Measurements from ENCODE around the gene UNKL. TPM values are rescaled to one million over a fixed set of nuclear protein-coding genes. Genes with fewer than 3 reads are reported as not detected.

Gene UNKL
- total and polyA plus RNA-seq, 2 donors (not counting 1 experiment from before 2014, with no cell fraction given), result 53.9 to 178 TPM

DNA sequence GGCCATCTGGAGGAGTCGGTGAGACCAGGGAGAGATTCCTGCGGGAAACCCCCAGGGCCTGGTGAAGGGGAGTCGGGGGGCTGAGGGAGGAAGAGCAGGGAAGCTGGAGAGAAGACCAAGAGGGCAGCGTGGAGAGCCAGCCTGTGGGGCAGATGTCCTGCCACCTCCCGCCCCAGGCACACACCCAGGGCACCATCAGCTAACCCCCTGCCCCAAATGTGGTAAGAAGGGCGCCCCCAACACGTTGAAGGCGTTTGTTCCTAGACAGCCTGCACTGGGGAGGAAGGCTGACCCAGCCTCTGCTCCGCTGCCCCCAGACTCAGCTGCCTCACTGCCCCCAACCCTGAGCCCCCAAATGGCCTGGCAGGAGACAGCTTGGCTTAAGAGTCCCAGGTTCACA is 79.8 kb downstream of the UNKL start:
- intact Hi-C loops (cut with micrococcal nuclease), result no loop called here
- peaks cover 48 to 65% of the 10 kb centered on the region in 2 donors for H3K4me1 ChIP-seq (ENCODE audit: control insufficient read depth in 2 of 2, insufficient read depth in 2 of 2, low read length in 2 of 2)
- ChIA-PET CTCF (interaction anchor here (1.9 kb wide), 1 partner anchor 29 kb away, joined by 6 read pairs; no protein-coding TSS in a partner anchor), POLR2A (no interaction called here)
- WGBS (ENCODE audit: insufficient coverage), result 39% methylated on average over 9 of the region's 9 CpGs
- H4K20me1 ChIP-seq (ENCODE audit: control insufficient read depth, insufficient read depth, low read length, poor library complexity, severe bottlenecking), result peaks cover 18% of the 10 kb centered on the region
- no peak overlapping the region for H3K27ac ChIP-seq (ENCODE audit: low read length in 2 of 2)
- peak overlapping the region; percentile 76 for H3K9ac ChIP-seq (ENCODE audit: low read length)
- H3K4me2 ChIP-seq (replicated peaks; ENCODE audit: low read depth, low read length, poor library complexity, severe bottlenecking), result peak overlapping the region; percentile 97
- peaks cover 7% of the 10 kb centered on the region for H3K27me3 Mint-ChIP-seq
- peaks cover 3% of the 10 kb centered on the region for H3K79me2 ChIP-seq (ENCODE audit: control insufficient read depth, insufficient read depth, low read length)
- ATAC-seq (ENCODE audit: low read depth), result no peak
- H3K27ac Mint-ChIP-seq, result peak overlapping the region; percentile 20
- no peaks in the 10 kb centered on the region for H3K36me3 ChIP-seq (replicated peaks in 1 of 2; ENCODE audit: control extremely low read depth in 1 of 2, control insufficient read depth in 1 of 2, extremely low read depth in 1 of 2, insufficient read depth in 2 of 2, low read length in 1 of 2)
- H3K4me3 Mint-ChIP-seq, result peak overlapping the region; percentile 57
- H3K4me3 ChIP-seq (ENCODE audit: control extremely low read depth in 1 of 5, extremely low read depth in 1 of 5, insufficient read depth in 1 of 5, low read depth in 2 of 5, low read length in 4 of 5), result peak overlapping the region in 4 of 5 experiments; percentile 37 to 63 (median 52)
- peaks cover 23% of the 10 kb centered on the region for H3K4me1 Mint-ChIP-seq
- H3K9me3 ChIP-seq (ENCODE audit: control extremely low read depth in 1 of 3, control insufficient read depth in 2 of 3, insufficient read depth in 1 of 3, low read length in 2 of 3), result peaks cover 0 to 26% (median 3%) of the 10 kb centered on the region in 3 donors
- no peak for DNase-seq
- no peaks in the 10 kb centered on the region for H3K9me3 Mint-ChIP-seq (ENCODE audit: insufficient read depth)
- H2AFZ ChIP-seq (ENCODE audit: insufficient read depth, low read depth, low read length, poor library complexity, severe bottlenecking), result no peak overlapping the region
- TF ChIP-seq, protein P1, sequence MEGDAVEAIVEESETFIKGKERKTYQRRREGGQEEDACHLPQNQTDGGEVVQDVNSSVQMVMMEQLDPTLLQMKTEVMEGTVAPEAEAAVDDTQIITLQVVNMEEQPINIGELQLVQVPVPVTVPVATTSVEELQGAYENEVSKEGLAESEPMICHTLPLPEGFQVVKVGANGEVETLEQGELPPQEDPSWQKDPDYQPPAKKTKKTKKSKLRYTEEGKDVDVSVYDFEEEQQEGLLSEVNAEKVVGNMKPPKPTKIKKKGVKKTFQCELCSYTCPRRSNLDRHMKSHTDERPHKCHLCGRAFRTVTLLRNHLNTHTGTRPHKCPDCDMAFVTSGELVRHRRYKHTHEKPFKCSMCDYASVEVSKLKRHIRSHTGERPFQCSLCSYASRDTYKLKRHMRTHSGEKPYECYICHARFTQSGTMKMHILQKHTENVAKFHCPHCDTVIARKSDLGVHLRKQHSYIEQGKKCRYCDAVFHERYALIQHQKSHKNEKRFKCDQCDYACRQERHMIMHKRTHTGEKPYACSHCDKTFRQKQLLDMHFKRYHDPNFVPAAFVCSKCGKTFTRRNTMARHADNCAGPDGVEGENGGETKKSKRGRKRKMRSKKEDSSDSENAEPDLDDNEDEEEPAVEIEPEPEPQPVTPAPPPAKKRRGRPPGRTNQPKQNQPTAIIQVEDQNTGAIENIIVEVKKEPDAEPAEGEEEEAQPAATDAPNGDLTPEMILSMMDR (IDR thresholded peaks at IDR 0.05), result no peak
- TF ChIP-seq EZH2 (IDR thresholded peaks at IDR 0.05; ENCODE audit: borderline replicate concordance, insufficient read depth, low read depth, low read length, poor library complexity, severe bottlenecking), result no peak
- H3K27me3 ChIP-seq (replicated peaks in 1 of 4; ENCODE audit: control extremely low read depth in 1 of 4, control insufficient read depth in 3 of 4, insufficient read depth in 4 of 4, low read length in 3 of 4), result peaks cover 0 to 47% (median 20%) of the 10 kb centered on the region in 4 experiments

DNA sequence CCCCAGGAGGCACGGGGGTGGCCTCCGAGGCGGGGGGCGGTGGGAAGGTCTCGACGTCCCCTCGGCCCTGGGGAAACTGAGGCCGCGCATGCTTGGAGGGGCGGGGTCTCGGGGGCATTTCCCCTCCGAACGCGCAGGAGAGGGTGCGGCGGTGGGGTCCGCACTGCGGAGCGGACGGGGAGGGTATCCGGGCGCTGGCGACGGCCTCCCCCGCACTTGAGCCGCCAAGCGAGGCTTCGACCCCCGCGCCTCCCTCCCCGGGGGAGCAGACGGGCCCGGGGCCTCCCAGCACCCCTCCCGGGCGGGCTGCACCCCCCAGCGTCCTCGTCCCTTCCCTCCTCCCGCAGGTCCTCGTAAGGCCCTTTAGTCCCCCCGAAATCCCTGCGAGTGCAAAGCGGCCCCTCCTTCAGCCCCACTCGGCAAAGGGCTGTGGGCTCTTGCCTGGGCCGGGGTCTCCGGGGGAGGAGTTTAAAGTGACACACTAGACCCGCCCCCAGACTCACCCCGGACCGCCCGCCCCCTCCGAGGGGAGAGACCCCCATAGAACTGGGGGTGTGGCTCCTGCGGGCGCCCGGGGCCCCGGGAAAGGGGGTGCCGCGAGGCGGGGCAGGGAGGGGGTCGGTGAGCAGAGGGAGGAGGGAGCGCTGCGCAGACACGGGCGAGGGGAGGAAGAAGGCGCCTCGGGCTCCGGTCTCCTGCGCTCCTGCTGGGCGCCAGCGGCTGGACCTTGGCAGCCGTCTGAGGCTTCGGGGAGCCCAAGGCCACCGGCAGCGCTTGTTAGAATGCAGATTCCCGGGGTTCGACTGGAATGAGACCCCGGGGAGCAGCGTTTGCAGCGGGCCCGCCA is 80.4 kb downstream of the UNKL start:
- Histone ChIP-seq H3K4me2 (replicated peaks; ENCODE audit: low read depth, low read length, poor library complexity, severe bottlenecking) (peak overlapping the region; percentile 97), H4K20me1 (ENCODE audit: control insufficient read depth, insufficient read depth, low read length, poor library complexity, severe bottlenecking) (peaks cover 18% of the 10 kb centered on the region), H3K27ac (ENCODE audit: low read length in 2 of 2) (no peak overlapping the region), H3K79me2 (ENCODE audit: control insufficient read depth, insufficient read depth, low read length) (peaks cover 3% of the 10 kb centered on the region), H3K27me3 (replicated peaks in 1 of 4; ENCODE audit: control extremely low read depth in 1 of 4, control insufficient read depth in 3 of 4, insufficient read depth in 4 of 4, low read length in 3 of 4) (peaks cover 0 to 47% (median 20%) of the 10 kb centered on the region in 4 experiments), H3K4me3 (ENCODE audit: control extremely low read depth in 1 of 5, extremely low read depth in 1 of 5, insufficient read depth in 1 of 5, low read depth in 2 of 5, low read length in 4 of 5) (peak overlapping the region in 4 of 5 experiments; percentile 37 to 63 (median 52)), H3K9ac (ENCODE audit: low read length) (peak overlapping the region; percentile 76), H3K4me1 (ENCODE audit: control insufficient read depth in 2 of 2, insufficient read depth in 2 of 2, low read length in 2 of 2) (peaks cover 48 to 65% of the 10 kb centered on the region in 2 donors), H3K36me3 (replicated peaks in 1 of 2; ENCODE audit: control extremely low read depth in 1 of 2, control insufficient read depth in 1 of 2, extremely low read depth in 1 of 2, insufficient read depth in 2 of 2, low read length in 1 of 2) (no peaks in the 10 kb centered on the region), H3K9me3 (ENCODE audit: control extremely low read depth in 1 of 3, control insufficient read depth in 2 of 3, insufficient read depth in 1 of 3, low read length in 2 of 3) (peaks cover 0 to 25% (median 3%) of the 10 kb centered on the region in 3 donors), H2AFZ (ENCODE audit: insufficient read depth, low read depth, low read length, poor library complexity, severe bottlenecking) (no peak overlapping the region)
- no peak for ATAC-seq (ENCODE audit: low read depth)
- POLR2A ChIA-PET, result no interaction called here
- intact Hi-C loops (cut with micrococcal nuclease), result loop anchor here (1.0 kb wide), 1 partner anchor 8 kb away; no protein-coding TSS in a partner anchor
- H3K4me1 Mint-ChIP-seq, result peaks cover 23% of the 10 kb centered on the region
- no peaks in the 10 kb centered on the region for H3K9me3 Mint-ChIP-seq (ENCODE audit: insufficient read depth)
- no peak for DNase-seq
- peak overlapping the region; percentile 15 for H3K27ac Mint-ChIP-seq
- peak overlapping the region; percentile 49 for H3K4me3 Mint-ChIP-seq
- H3K27me3 Mint-ChIP-seq, result peaks cover 7% of the 10 kb centered on the region
- 5% methylated on average over 66 of the region's 78 CpGs for WGBS (ENCODE audit: insufficient coverage)
- CTCF ChIA-PET, result interaction anchor here (1.9 kb wide), 1 partner anchor 29 kb away, joined by 6 read pairs; no protein-coding TSS in a partner anchor
- TF ChIP-seq, protein P1 (IDR thresholded peaks at IDR 0.05), result no peak
- TF ChIP-seq EZH2 (IDR thresholded peaks at IDR 0.05; ENCODE audit: borderline replicate concordance, insufficient read depth, low read depth, low read length, poor library complexity, severe bottlenecking), result peak; percentile 36

Data from B cell (primary cell).